Colonic mucosa (tissue), 4 donors: ENCODE measurements around the gene ISCA2. TPM values are rescaled to one million over a fixed set of nuclear protein-coding genes. Genes with fewer than 3 reads are reported as not detected.
A peak's percentile ranks its signal among the peaks of the same experiment; 100 is the strongest.
"Not testable (repeated sequence)": the region's sequence is repeated elsewhere in the genome, so short reads cannot be mapped to it uniquely, and the experiment has no call there.

Source experiments
- DNase-seq: peaks from one replicate; pipeline ENCODE4 v3.0.0-alpha.2; 2020
- H3K27ac ChIP-seq: fragments of 200-600 bp; one replicate; pipeline ENCODE4 v1.8.0; 2021
- H3K27me3 ChIP-seq: fragments of 200-600 bp; one replicate; pipeline ENCODE4 v1.8.0; 2021
- H3K36me3 ChIP-seq: fragments of 200-600 bp; one replicate; pipeline ENCODE4 v1.8.0; 2021
- H3K4me1 ChIP-seq: fragments of 200-600 bp; one replicate; pipeline ENCODE4 v1.8.0; 2021; ENCODE audit warnings: mild to moderate bottlenecking
- H3K4me3 ChIP-seq: fragments of 200-600 bp; one replicate; pipeline ENCODE4 v1.8.0; 2021
- H3K9ac ChIP-seq, 2 donors: one replicate each; pipeline ENCODE4 v1.7.0; 2013; ENCODE audit warnings: control low read depth in 2 of 2, low read depth in 2 of 2, low read length in 2 of 2
- H3K9me3 ChIP-seq: fragments of 200-600 bp; one replicate; pipeline ENCODE4 v1.8.0; 2021
- CTCF ChIP-seq: fragments of 200-600 bp; IDR thresholded peaks from one replicate; pipeline ENCODE4 v1.8.0; 2022; ENCODE audit warnings: antibody characterized with exemption, mild to moderate bottlenecking
- intact Hi-C: fragments of 100-400 bp; cut with DNase I; formaldehyde crosslinking; loops from one replicate; pipeline ENCODE4 v1.14.1; 2022
- total RNA-seq, 2 donors: library from RNA; stranded (reverse); fragmentation: NEBNext Ultra II Directional in 1 of 2; extraction: Animal tissue kit (Norgen Biotek cat#: 25700) in 1 of 2; gene quantifications; one replicate each; pipeline ENCODE4 v1.2.1, GENCODE V29; 2021
- donor health status: healthy.
- donor health status: DM: no; HTN: no; CAD: no.
- donor health status: DM: no; HTN: no; CAD: no.

Gene ISCA2
- total RNA-seq, result 10 to 100 TPM; 42.0 to 43.1 TPM

GRCh38 chr14:74493343-74494261 lies at the start of gene ISCA2:
ISCA2 (plus strand) TSS chr14:74493765; CDS start chr14:74493775, 10 bp downstream.
- Histone ChIP-seq H3K27me3 (no peaks in the 10 kb centered on the region), H3K36me3 (no peaks in the 10 kb centered on the region), H3K9me3 (no peaks in the 10 kb centered on the region), H3K4me3 (peak within 1 kb of the TSS; percentile 90), H3K4me1 (peaks cover 3% of the 10 kb centered on the region), H3K27ac (peak within 1 kb of the TSS; percentile 95), H3K9ac (peak within 1 kb of the TSS; percentile 89 to 94)
- DNase-seq, result peak; percentile 100
- TF ChIP-seq CTCF, result no peak
- intact Hi-C loops, result no loop called here

- no peak overlapping the region for H3K9ac ChIP-seq
- intact Hi-C loops, result no loop called here
- H3K4me1 ChIP-seq, result no peaks in the 10 kb centered on the region
- no peak overlapping the region for H3K4me3 ChIP-seq
- H3K27ac ChIP-seq, result no peak overlapping the region
- no peak for TF ChIP-seq CTCF
- no peaks in the 10 kb centered on the region for H3K9me3 ChIP-seq
- H3K36me3 ChIP-seq, result no peaks in the 10 kb centered on the region
- no peak for DNase-seq
- no peaks in the 10 kb centered on the region for H3K27me3 ChIP-seq
Measured at GRCh38 chr14:74444866-74445265, 48.7 kb upstream of the ISCA2 start.

GRCh38 chr14:74454397-74454796 lies 39.2 kb upstream of the ISCA2 start:
- H3K27me3 ChIP-seq, H3K9ac ChIP-seq, H3K4me1 ChIP-seq, DNase-seq, H3K27ac ChIP-seq, intact Hi-C loops, H3K36me3 ChIP-seq, H3K9me3 ChIP-seq, H3K4me3 ChIP-seq: not testable (repeated sequence)

- Histone ChIP-seq H3K4me1 (no peaks in the 10 kb centered on the region), H3K9me3 (no peaks in the 10 kb centered on the region), H3K27me3 (no peaks in the 10 kb centered on the region), H3K36me3 (no peaks in the 10 kb centered on the region), H3K27ac (no peak overlapping the region), H3K9ac (no peak overlapping the region), H3K4me3 (no peak overlapping the region)
- TF ChIP-seq CTCF, result no peak
- intact Hi-C loops, result no loop called here
- no peak for DNase-seq
Measured at GRCh38 chr14:74456684-74457564, 36.6 kb upstream of the ISCA2 start.

GRCh38 chr14:74457565-74457895 lies 36.0 kb upstream of the ISCA2 start:
- H3K4me3 ChIP-seq, result no peak overlapping the region
- H3K27ac ChIP-seq, result no peak overlapping the region
- H3K9me3 ChIP-seq, result no peaks in the 10 kb centered on the region
- no peak for DNase-seq
- H3K9ac ChIP-seq, result no peak overlapping the region
- no peak for TF ChIP-seq CTCF
- no peaks in the 10 kb centered on the region for H3K27me3 ChIP-seq
- intact Hi-C loops, result no loop called here
- no peaks in the 10 kb centered on the region for H3K4me1 ChIP-seq
- H3K36me3 ChIP-seq, result no peaks in the 10 kb centered on the region
